ENCODE results near the gene SELENOV.
A peak's percentile ranks its signal among the peaks of the same experiment; 100 is the strongest.

The SELENOV gene

DNA sequence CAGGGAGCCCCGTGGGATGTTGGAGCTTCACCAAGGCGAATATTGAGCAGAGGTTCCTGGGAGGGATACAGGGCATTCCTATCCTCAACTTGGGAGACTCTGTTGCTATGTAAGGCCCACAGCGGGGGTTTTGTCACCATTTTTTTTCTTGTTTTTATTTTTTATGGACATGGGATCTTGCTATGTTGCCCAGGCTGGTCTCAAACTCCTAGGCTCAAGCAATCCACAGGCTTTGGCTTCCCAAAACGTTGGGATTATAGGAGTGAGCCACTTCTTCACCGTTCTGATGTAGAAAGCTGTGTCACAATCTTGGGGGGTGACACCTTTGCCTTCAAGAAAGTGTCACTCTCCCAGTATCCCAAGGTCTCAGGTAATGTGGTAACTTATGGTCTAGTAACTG is 13.6 kb upstream of the SELENOV start:
- Histone ChIP-seq H3K4me1 (0 out of 2 replicates have a peak, but pooled peaks cover 5% of the 10 kb centered on the region), H3K36me3 (peaks cover 8% of the 10 kb centered on the region), H3K27me3 (no peaks in the 10 kb centered on the region), H3K9me3 (no peaks in the 10 kb centered on the region), H3K4me3 (ENCODE audit: low read depth, low read length) (no peak overlapping the region)
- DNase-seq = no peak
- TF ChIP-seq CTCF (IDR thresholded peaks at IDR 0.05; ENCODE audit: low read depth, low read length) = no peak

DNA sequence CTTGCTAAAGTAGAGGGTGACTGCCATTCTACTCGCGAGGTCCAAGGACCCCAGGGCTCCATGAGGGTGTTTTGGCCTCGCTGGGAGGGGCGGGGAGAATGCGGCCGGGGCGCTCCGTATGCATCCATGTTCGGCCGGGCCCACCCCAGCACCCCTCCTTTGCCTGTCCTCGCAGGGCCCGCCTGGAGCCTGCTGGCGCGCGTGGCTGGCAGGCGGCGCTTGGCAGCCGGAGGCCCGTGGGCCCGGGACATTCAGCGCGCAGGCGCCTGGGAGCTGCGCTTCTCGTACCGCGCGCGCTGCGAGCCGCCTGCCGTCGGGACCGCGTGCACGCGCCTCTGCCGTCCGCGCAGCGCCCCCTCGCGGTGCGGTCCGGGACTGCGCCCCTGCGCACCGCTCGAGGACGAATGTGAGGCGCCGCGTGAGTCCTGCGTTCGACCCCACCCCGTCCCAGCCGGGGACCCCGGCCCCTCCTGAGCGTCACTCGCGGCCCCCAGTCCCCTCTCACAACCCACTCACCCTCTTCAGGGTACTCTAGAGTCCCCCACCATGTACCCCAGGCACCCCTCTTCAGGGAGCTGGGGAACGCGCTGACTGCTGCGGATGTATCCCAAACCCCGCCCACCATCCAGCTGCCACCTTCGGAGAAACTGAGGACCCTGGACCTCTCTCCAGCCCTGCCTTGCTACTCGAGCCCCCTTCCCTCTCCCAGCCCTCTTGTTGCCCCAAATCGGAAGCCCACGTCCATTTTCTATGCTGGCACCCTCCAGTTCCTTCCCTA is 12.1 kb upstream of the SELENOV start:
- no peak overlapping the region for H3K4me3 ChIP-seq (ENCODE audit: low read depth, low read length)
- H3K27me3 ChIP-seq = no peaks in the 10 kb centered on the region

DNA sequence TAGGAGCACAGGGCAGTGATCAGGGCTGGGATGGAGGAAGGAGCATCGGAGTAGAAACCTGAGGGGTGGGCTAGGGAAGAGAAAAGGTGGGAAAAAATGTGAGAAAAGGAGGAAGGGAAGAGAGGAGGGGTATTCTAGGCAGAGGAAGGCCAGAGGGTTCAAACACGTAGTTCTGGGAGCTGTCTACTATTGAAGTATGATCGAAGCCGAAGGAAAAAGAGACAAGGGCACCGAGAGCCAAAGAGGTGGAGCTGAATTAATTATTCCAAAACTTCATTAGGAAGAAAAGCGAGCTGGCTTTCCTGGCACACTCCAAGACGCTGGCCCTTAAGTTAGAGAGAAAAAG is 8.4 kb upstream of the SELENOV start:
- H3K27me3 ChIP-seq = no peaks in the 10 kb centered on the region; the same call in 1 of the 2 replicates
- H3K4me1 ChIP-seq = no peaks in the 10 kb centered on the region
- H3K9me3 ChIP-seq = no peaks in the 10 kb centered on the region
- H3K4me3 ChIP-seq (ENCODE audit: low read depth, low read length) = no peak overlapping the region
- peaks cover 1% of the 10 kb centered on the region for H3K36me3 ChIP-seq
- TF ChIP-seq CTCF (IDR thresholded peaks at IDR 0.05; ENCODE audit: low read depth, low read length) = no peak
- DNase-seq = no peak

More for the DNA sequence above, 12.1 kb upstream of the SELENOV start:
- no peak for TF ChIP-seq CTCF (IDR thresholded peaks at IDR 0.05; ENCODE audit: low read depth, low read length)
- DNase-seq = no peak
- peaks cover 8% of the 10 kb centered on the region for H3K36me3 ChIP-seq
- no peaks in the 10 kb centered on the region for H3K9me3 ChIP-seq
- H3K4me1 ChIP-seq = no peaks in the 10 kb centered on the region

DNA sequence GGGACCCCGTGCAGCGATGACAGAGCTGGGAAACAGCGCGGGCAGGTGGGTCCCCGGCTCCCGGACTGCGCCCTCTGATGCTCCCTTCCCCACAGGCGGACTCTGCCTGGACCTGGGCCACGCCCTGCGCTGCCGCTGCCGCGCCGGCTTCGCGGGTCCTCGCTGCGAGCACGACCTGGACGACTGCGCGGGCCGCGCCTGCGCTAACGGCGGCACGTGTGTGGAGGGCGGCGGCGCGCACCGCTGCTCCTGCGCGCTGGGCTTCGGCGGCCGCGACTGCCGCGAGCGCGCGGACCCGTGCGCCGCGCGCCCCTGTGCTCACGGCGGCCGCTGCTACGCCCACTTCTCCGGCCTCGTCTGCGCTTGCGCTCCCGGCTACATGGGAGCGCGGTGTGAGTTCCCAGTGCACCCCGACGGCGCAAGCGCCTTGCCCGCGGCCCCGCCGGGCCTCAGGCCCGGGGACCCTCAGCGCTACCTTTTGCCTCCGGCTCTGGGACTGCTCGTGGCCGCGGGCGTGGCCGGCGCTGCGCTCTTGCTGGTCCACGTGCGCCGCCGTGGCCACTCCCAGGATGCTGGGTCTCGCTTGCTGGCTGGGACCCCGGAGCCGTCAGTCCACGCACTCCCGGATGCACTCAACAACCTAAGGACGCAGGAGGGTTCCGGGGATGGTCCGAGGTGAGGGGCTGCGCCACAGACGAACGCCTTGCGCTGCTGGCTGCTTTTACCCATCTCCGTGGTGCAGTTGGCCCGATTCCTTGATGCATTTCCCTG is 7.8 kb upstream of the SELENOV start:
- DNase-seq = peak; percentile 82
- H3K27me3 ChIP-seq = no peaks in the 10 kb centered on the region; the same call in 1 of the 2 replicates
- H3K4me3 ChIP-seq (ENCODE audit: low read depth, low read length) = peak overlapping the region; percentile 70
- no peak for TF ChIP-seq CTCF (IDR thresholded peaks at IDR 0.05; ENCODE audit: low read depth, low read length)
- H3K4me1 ChIP-seq = no peaks in the 10 kb centered on the region
- no peaks in the 10 kb centered on the region; the same call in 1 of the 2 replicates for H3K36me3 ChIP-seq
- H3K9me3 ChIP-seq = no peaks in the 10 kb centered on the region

GRCh38 chr19:39507715-39508364 is 7.1 kb upstream of the SELENOV start:
- no peaks in the 10 kb centered on the region; the same call in 1 of the 2 replicates for H3K36me3 ChIP-seq
- H3K27me3 ChIP-seq = no peaks in the 10 kb centered on the region; the same call in 1 of the 2 replicates
- TF ChIP-seq CTCF (IDR thresholded peaks at IDR 0.05; ENCODE audit: low read depth, low read length) = no peak
- H3K4me3 ChIP-seq (ENCODE audit: low read depth, low read length) = peak overlapping the region; percentile 70
- H3K4me1 ChIP-seq = no peaks in the 10 kb centered on the region
- no peak for DNase-seq
- no peaks in the 10 kb centered on the region for H3K9me3 ChIP-seq

Measured in BE2C (cell line).